ENCODE measurements around the gene SLC8A1.

Gene SLC8A1

DNA sequence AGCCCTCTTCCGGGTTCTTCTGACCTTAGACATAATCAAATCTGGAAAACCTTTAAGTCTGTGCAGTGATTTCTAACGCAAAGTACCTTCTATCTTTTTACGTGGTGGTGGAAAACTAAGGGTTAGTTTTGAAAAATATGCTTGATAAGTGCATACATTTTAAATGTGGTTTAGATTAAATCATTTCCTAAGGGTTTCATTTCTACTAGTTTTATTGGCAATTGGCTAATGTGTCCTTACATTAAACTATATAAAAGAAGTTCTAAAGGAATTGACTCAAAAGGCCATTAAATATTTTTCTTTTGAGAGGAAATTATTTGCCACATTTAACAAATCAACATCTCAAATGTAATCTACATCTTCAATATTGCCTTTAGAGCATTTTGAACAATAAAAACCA lies 404.5 kb downstream of the SLC8A1 start:
- no peak for DNase-seq (ENCODE audit: low read depth, low spot score)
- no peak overlapping the region for H3K4me3 ChIP-seq
- no peak for TF ChIP-seq FOXP2 (optimal IDR thresholded peaks at IDR 0.05; ENCODE audit: control extremely low read depth, extremely low read length, insufficient read depth)
- no peak for TF ChIP-seq EZH2 (IDR thresholded peaks at IDR 0.05)
- no peak for TF ChIP-seq POLR2AphosphoS5 (IDR thresholded peaks at IDR 0.05; ENCODE audit: borderline replicate concordance, low read depth, low read length)
- no peak overlapping the region for H3K27ac ChIP-seq
- H3K9me3 ChIP-seq (ENCODE audit: low read depth, low read length) = no peaks in the 10 kb centered on the region
- H3K9ac ChIP-seq (ENCODE audit: insufficient read length) = no peak overlapping the region
- H3K36me3 ChIP-seq (ENCODE audit: insufficient read depth, low read length) = no peaks in the 10 kb centered on the region
